Activated gamma-delta T cell treated with anti-CD3 and anti-CD28 coated beads, Interleukin-2, amount 50 U/mL, for 16 hours (primary cell): ENCODE data around the gene ATP13A1.
"Not testable (repeated sequence)": the region's sequence is repeated elsewhere in the genome, so short reads cannot be mapped to it uniquely, and the experiment has no call there.

ENCODE experiments used
- DNase-seq: peaks from one replicate; pipeline ENCODE4 v3.0.0-alpha.2; 2020; ENCODE audit warnings: low read depth

The ATP13A1 gene

DNA sequence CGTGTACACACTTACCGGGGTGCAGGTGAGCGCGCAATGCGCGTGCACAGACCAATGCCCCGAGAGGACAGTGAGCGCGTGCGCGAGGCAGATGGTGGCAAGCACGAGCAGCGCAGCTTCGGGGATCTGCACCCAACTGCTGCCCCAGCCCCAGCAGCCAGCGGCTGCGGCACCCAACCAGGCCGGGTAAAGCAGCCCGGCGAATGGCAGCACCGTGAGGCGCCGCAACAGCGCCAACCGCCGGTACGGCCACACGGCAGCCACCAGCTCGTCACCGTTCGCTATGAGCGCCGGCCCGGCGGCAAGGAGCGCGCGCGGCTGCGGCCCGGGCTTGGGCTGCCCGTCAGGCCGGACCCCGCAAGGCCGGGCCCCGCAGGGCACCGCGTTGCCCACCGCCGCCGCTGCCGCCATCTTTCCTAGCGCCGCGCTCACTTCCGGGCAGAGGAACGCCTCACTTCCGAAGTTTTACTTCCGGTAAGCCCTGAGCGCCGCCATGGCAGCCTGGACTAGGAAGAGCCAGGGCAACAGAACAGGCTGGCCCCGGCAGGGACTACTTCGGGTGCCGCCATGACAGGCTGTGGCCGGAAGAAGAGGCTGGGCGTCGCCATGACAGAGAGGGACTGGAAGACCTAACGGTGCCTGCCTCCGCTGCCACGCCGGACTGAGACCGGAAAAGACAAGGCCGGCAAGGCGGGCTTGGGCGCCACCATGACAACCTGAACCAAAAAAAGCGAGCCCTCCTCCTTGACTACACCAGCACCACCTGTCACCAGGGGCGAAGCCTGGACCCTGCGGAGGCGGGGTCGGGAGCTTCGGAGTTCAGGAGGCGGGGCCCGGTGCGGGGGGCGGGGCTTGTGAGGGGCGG lies at the start of gene ATP13A1:
Gene ATP13A1 (minus strand): TSS at position 421 of the 865 bp plus-strand sequence. CDS start 10 bp downstream, at position 411.
- DNase-seq, result peak; percentile 92

DNA sequence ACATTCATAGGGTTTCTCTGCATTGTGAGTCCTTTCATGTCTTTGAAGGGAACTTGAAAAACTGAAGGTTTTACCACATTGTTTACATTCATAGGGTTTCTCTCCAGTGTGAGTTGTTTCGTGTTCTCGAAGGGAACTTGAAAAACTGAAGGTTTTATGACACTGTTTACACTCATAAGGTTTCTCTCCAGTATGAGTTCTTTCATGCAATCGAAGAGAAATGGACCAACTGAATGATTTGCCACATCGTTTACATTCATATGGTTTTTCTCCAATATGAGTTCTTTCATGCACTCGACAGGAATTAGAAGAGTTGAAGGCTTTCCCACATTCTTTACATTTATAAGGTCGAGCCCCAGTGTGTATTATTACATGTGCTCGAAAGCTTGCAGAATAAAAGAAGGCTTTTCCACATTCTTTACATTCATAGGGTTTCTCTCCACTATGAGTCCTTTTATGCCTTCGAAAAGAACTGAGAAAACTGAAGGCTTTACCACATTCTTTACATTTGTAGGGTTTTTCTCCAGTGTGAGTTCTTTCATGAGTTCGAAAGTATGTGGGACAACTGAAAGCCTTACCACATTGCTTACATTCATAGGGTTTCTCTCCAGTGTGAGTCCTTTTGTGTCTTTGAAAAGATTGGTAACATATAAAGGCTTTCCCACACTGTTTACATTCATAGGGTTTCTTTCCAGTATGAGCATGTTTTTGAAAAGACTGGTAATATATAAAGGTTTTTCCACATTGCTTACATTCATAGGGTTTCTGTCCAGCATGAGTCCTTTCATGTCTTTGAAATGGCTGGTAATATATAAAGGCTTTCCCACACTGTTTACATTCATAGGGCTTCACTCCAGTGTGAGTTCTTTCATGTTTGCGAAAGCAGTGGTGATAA lies 48.7 kb upstream of the ATP13A1 start:
- DNase-seq, result no peak

DNA sequence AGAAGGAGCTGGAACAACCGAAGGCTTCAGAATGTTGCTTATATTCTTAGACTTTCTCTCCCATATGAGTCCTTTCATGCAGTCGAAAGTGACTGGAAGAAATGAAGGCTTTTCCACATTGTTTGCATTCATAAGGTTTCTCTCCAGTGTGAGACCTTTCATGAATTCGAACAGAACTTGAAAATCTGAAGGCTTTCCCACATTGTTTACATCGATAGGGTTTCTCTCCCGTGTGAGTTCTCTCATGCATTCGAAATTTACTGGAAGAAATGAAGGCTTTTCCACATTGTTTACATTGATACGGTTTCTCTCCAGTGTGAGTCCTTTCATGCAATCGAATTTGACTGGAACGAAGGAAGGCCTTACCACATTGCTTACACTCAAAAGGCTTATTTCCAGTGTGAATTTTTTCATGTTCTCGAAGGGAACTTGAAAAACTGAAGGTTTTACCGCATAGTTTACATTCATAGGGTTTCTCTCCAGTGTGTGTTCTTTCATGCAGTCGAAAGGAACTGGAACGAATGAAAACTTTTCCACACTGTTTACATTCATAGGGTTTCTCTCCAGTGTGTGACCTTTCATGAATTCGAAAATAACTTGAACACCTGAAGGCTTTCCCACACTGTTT lies 47.9 kb upstream of the ATP13A1 start:
- no peak for DNase-seq

DNA sequence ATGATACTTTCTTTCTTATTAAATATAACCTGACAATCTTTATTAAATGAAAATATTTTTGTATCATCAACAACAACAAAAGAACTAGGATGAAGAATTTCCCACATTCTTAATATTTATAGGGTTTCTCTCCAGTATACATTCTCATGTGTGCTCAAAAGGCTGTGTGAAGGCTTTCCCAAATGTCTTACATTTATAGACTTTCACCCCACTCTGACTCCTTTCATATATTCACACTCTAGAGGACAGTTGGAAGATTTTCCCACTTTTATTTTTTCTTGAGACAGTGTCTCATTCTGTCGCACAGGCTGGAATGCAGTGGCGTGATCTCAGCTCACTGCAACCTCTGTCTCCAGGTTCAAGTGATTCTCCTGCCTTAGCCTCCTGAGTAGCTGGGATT lies 47.0 kb upstream of the ATP13A1 start:
- DNase-seq, result no peak

DNA sequence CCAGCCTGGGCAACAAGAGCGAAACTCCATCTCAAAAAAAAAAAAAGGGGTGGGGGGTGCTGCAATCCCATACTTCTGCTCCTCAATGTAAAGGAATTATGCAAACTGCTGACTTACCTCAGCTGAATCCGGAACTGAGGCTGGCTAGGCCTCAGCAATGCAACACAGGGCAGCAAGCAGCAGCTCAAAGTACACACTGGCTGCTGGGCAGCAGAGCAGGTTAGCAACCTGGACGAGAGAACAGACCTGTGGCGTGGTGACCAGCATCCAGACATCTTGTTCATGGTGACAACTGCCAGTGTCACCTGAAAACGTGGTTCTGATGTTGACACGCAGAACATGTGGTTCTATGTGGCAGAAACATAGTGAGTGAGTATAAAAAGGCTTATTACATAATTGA lies 41.4 kb upstream of the ATP13A1 start:
- no peak for DNase-seq

DNA sequence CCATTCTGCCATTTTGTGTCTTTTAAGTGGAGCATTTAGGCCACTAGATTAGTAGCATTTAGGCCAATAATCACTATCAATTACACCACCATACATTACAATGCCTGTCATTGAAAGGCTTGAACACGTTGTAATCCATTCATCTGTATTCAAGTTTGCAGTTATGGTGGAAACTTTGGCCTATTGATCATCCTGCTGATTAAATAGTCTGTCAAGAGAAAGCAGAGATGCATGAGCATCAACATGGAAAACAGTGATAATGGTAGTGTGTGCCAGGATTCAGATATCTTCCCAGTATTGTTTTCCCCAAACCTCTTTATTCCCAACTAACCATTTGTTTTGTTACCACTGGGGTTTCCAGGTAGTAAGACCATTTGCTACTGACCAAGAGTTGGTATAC lies 37.0 kb upstream of the ATP13A1 start:
- DNase-seq, result not testable (repeated sequence)

DNA sequence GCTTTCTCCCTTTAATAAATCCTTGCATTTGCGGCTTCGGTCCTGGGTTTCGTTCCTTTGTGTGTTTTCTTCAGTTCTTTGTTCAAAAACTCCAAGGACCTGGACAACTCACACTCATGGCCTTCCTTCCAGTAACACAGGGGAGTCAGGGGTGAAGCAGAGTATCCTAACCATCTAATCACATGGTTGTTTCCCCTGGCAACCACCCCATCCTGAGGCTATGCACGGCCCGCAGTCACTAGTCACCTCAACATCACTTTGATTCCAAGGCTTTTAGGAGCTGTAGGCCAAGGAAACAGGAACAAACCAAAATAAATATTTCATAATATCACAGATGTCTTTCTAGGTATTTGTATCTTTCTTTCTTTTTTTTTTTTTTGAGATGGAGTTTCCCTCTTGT lies 34.1 kb upstream of the ATP13A1 start:
- no peak for DNase-seq

DNA sequence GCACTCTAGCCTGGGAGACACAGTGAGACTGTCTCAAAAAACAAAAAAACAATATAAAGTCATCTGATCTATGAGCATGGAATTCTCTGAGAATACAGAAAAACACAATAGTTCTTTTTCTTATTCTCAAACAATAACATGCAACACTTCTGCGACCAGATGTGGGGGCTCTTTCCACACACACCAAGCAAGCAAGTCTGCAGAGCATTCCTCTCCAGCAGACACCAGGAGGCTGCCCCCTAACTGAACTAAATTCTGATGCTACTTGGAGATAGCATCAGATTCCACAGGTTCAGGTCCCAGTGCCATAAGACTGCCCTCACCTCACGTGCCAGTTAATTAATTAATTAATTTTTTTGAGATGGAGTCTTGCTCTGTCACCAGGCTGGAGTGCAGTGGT lies 32.9 kb upstream of the ATP13A1 start:
- DNase-seq, result no peak

DNA sequence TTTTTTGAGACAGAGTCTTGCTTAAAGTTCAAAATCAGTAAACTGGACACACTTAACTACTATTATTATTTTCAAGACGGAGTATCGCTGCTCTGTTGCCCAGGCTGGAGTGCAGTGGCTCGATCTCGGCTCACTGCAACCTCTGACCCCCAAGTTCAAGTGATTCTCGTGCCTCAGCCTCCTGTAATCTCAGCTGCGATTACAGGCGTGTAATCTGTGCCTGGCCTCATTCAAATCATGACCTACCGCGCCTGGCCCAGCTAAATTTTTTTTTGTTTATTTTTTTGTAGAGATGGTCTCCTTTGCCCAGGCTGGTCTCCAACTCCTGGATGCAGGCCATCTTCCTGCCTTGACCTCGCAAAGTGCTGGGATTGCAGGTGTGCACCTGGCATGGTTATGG lies 28.2 kb upstream of the ATP13A1 start:
- DNase-seq, result no peak

DNA sequence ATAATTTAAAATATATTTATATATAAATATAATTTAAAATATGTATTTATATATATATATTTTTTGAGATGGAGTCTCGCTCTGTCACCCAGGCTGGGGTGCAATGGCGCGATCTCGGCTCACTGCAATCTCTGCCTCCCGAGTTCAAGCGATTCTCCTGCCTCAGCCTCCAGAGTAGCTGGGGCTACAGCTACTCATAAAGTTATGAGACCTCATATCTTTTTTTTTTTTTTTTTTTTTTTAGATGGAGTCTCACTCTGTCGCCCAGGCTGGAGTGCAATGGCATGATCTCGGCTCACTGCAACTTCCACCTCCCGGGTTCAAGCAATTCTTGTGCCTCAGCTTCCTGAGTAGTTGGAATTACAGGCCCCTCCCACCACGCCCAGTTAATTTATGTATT lies 25.5 kb upstream of the ATP13A1 start:
- not testable (repeated sequence) for DNase-seq

DNA sequence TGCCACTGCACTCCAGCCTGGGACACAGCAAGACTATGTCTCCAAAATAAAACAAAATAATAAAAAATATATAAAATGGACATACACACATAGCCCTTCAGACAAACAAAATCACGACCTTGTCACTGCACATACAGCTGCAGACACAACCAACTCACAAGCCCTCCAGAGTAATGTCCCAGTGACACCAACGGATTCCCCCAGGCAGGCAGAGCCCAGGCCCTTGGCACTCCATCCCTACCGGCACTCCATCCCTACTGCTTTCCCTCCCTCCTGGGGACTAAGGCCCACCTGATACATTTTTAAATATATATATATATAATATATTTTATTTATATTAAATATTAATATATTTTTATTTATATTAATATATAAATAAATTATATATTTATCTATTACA lies 23.6 kb upstream of the ATP13A1 start:
- DNase-seq, result no peak

DNA sequence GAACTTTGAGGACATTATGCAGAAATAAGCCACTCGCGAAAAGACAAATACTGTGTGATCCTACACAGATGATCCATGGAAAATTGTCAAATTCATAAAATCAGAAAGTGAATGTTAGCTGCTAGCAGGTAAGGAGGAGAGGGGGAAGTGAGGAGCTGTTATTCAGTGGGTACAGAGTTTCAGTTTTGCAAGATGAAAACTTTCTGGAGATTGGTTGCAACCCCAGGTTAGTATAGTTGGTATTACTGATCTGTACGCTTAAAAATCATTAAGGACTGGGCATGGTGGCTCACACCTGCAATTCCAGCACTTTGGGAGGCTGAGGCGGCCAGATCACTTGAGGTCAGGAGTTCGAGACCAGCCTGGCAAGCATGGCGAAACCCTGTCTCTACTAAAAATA lies 23.1 kb upstream of the ATP13A1 start:
- DNase-seq, result no peak

DNA sequence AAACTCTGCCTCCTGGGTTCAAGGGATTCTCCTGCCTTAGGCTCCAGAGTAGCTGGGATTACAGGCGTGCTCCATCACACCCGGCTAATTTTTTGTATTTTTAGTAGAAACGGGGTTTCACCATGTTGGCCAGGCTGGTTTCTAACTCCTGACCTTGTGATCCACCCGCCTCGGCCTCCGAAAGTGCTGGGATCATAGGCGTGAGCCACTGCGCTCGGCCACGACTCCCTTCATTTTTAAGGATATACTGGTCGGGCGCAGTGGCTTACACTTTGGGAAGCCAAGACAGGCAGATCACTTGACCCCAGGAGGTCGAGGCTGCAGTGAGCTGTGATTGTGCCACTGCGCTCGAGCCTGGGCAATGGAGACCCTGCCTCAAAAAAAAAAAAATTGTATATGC lies 22.6 kb upstream of the ATP13A1 start:
- not testable (repeated sequence) for DNase-seq

DNA sequence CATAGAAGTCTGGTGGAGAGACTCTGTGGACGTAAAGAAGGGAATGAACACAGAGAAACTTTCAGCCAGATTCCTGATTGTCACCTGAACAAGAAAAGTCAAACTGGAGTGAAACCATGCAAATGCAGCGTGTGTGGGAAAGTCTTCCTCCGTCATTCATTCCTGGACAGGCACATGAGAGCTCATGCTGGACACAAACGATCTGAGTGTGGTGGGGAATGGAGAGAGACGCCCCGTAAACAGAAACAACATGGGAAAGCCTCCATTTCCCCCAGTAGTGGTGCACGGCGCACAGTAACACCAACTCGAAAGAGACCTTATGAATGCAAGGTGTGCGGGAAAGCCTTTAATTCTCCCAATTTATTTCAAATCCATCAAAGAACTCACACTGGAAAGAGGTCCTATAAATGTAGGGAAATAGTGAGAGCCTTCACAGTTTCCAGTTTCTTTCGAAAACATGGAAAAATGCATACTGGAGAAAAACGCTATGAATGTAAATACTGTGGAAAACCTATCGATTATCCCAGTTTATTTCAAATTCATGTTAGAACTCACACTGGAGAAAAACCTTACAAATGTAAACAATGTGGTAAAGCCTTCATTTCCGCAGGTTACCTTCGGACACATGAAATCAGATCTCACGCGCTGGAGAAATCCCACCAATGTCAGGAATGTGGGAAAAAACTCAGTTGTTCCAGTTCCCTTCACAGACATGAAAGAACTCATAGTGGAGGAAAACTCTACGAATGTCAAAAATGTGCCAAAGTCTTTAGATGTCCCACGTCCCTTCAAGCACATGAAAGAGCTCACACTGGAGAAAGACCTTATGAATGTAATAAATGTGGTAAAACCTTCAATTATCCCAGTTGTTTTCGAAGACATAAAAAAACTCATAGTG lies 15.9 kb upstream of the ATP13A1 start:
- no peak for DNase-seq

DNA sequence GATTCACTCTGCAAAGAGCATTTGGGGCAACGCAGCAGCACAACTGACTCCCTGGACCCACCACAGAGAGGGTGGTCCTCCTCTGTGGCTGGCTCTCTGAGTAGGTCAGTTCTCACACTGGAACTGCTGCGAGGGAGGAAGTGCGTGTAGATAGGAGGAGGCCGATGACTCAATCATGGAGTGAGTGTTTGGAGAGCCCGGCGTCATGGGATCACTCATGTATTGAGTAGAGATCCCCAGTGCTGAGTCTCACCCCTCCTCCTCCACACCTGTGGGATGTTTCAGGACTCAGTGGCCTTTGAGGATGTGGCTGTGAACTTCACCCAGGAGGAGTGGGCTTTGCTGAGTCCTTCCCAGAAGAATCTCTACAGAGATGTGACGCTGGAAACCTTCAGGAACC lies 14.1 kb upstream of the ATP13A1 start:
- no peak for DNase-seq

DNA sequence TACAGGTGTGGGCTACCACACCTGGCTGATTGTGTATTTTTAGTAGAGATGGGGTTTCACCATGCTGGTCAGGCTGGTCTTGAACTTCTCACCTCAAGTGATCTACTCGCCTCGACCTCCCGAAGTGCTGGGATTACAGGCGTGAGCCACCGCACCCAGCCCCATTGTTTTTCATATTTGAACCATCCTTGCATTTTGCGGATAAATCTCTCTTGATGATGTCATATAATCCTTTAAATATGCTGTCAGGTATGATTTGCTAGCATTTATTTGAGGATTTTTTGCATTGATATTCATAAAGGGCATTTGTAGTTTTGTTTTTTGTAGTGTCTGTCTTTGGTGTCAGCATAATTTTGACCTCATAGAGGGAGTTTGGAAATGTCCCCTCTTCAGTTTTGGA lies 10.8 kb upstream of the ATP13A1 start:
- DNase-seq, result no peak

DNA sequence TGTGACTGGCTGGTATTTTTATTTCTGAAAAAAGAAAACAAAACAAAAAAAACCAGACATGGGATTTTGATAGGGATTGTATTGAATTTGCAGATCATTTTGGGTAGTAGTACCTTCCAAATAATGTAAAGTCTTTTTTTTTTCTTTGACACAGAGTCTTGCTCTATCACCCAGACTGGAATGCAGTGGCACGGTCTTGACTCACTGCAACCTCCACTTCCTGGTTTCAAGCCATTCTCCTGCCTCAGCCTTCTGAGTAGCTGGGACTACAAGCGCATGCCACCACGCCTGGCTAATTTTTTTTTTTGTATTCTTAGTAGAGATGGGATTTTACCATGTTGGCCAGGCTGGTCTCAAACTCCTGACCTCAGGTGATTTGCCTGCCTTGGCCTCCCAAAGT lies 9.3 kb upstream of the ATP13A1 start:
- no peak for DNase-seq

DNA sequence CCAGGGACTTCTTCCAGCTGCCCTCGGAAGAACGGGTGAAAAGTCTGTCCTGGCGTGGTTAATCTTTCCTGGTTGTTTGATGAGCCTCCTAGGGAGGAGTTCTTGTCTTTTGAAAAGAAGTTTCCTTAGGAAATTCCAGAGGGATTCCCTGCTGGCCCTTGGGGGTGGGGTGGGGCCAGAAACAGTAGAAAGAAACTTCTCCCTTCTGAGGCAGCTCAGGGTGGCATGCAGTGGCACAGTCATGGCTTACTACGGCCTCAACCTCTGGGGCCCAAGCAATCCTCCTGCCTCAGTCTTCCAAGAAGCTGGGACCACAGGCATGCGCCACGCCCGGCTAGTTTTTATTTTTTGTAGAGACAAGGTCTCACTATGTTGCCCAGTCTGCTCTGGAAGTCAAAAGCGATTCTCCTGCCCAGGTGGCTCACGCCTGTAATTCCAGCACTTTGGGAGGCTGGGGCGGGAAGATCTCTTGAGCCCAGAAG lies 6.6 kb upstream of the ATP13A1 start:
- DNase-seq, result no peak

DNA sequence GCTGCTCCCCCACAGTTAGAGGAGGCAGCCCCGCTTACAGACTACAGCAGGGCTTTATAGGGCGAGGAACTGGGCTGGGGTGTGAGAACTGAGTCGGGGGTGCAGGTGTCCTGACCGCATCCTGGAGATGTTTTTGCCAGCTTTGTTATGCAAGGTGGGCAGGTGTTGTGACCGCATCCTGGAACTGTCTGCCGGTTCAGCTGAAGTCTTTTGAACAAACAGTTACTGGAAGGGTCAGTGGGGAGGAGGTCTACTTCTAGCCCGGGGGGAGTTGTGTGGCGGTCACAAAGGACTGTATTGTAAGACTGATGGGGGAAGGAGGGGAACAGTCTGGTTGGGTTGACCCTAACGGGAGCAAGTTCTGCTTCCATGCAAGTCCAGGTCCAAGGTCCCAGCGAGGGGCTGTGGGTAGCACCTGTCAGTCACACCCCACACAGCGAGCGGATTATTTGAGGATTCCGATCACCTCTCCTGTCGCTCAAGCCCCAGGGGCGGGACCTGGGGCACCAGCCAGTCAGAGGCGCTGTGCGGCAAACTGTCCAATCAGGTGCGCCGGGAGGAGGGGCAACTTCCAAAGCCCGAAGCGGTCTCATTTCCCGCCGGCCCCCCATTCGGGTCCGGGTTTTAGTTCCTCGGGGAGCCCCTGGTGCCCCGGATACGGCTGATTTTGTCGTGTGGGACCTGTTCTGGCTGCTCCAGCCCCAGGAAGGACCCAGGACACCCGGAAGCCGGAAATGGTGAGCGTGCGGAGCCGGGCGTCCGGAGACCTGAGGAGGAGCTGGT lies 4.9 kb upstream of the ATP13A1 start, which contains the start of gene ZNF101:
Gene ZNF101 (plus strand): TSS at position 610 of the 783 bp plus-strand sequence. CDS start 125 bp downstream, at position 735.
- peak; percentile 94 for DNase-seq

DNA sequence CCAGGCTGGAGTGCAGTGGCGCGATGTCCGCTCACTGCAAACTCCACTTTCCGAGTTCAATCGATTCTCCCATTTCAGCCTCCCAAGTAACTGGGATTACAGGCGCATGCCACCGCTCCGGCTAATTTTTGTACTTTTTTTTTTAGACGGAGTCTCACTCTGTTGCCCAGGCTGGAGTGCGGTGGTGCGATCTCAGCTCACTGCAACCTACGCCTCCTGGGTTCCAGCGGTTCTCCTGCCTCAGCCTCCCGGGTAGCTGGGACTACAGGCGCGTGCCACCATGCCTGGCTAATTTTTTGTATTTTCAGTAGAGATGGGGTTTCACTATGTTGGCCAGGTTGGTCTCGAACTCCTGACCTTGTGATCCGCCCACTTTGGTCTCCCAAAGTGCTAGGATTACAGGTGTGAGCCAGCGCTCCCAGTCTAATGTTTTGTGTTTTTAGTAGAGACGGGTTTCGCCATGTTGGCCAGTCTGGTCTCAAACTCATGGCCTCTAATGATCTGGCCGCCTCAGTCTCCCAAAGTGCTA lies 2.0 kb upstream of the ATP13A1 start:
- DNase-seq, result not testable (repeated sequence)
